Muscle of arm (tissue), 12 donors: ENCODE data around the gene CCDC28B. TPM values are rescaled to one million over a fixed set of nuclear protein-coding genes. Genes with fewer than 3 reads are reported as not detected.

Experiments used
- DNase-seq: peaks from one replicate; pipeline ENCODE4 v3.0.0-alpha.2; 2013
- polyA plus RNA-seq, 12 donors: library from polyadenylated mRNA; unstranded; fragments of 120-200 nt; gene quantifications; one replicate each; pipeline ENCODE4 v1.2.1, GENCODE V29; 2013; ENCODE audit not compliant: insufficient read length in 12 of 12

CCDC28B gene
- polyA plus RNA-seq, 12 donors = 20.2 to 82.0 (median 42.3) TPM; not detected in 1

DNA sequence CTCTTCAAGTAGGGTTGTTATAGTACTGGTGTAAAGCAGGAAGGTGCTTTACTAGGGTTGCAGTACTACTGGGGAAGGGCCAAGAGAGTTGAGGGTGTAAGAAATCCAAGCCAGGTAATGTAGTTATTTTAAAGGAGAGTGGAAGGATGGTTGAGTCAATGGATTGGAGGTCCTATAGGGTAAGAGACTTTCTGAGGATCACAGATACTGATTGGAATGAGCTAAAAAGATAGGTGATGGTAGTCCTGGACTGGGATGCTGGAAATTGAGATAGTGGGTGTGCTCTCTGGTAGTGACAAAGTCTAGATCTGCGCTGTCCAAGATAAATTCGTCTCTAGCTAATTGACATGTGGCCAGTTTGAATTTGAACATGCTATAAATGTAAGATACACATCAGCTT, 13.9 kb upstream of the CCDC28B start:
- DNase-seq = no peak

DNA sequence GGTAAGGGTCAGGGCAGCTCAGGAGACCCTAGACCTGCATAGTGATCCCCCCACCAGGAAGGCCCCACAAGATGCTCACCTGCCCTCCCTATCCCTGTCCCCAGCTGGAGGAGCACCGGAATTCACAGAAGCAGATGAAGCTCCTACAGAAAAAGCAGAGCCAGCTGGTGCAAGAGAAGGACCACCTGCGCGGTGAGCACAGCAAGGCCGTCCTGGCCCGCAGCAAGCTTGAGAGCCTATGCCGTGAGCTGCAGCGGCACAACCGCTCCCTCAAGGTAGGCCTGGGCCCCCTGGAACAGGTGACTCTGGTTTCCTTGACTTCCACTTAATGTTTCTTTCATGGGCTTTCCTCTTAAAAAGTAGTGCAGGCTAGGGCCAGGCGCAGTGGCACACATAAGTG, 12.5 kb upstream of the CCDC28B start:
- no peak for DNase-seq

GRCh38 chr1:32192220-32192948, 8.0 kb upstream of the CCDC28B start:
- no peak for DNase-seq

DNA sequence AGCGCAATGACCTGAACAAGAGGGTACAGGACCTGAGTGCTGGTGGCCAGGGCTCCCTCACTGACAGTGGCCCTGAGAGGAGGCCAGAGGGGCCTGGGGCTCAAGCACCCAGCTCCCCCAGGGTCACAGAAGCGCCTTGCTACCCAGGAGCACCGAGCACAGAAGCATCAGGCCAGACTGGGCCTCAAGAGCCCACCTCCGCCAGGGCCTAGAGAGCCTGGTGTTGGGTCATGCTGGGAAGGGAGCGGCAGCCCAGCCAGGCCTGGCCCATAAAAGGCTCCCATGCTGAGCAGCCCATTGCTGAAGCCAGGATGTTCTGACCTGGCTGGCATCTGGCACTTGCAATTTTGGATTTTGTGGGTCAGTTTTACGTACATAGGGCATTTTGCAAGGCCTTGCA, 5.4 kb upstream of the CCDC28B start:
- DNase-seq = no peak

DNA sequence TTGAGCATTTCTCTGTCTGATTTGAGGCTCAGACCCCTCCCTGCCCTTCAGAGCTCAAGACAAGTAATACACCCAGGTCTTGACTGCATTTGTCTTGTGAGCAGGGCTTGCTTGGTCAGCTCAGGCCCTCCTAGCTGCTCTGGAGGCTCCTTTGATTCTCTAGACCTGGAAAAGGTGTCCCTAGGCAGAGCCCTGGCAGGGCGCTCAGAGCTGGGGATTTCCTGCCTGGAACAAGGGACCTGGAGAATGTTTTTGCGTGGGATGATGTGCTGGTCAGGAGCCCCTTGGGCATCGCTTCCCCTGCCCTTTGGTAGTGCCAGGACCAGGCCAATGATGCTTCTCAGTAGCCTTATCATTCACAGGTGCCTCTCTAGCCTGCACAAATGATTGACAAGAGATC, 4.9 kb upstream of the CCDC28B start:
- no peak for DNase-seq

DNA sequence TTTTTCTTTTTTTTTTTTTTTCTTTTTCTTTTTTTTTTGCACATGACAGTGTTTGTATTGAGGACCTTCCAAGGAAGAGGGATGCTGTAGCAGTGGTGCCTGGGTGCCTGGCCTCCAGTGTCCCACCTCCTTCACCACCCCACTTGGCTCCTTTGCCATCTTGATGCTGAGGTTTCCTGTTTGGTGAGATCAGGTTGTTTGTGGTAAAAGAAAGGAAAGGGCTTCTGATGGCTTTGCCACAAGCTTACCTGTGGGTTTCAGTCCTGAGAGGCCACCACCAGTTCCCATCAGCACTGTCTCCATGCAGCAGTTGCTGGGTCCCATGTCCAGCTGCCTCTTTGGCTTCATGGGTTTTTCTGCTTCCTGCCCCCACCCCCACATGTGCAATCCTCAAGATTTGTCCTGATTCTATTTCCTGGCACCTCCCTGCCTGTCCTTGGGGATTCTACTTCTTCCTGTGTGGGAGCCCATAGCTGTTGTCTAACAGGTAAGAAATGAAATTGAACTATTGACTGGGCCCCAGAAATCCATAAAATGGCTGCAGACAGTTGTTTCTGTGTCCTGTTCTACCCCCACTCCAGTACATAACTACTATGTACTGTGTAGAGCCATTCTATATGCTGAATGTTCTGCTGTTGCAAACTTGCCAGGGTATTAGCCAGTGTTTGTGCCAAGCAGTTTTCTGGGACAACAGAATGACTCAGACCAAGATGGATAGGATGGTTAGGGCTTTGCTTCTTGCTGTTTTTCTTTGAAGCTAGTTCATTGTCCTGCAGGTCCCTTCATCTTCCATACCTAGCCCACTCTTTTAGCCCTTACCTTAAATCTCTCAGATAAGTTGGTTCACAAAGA, 4.2 kb upstream of the CCDC28B start:
- no peak for DNase-seq

DNA sequence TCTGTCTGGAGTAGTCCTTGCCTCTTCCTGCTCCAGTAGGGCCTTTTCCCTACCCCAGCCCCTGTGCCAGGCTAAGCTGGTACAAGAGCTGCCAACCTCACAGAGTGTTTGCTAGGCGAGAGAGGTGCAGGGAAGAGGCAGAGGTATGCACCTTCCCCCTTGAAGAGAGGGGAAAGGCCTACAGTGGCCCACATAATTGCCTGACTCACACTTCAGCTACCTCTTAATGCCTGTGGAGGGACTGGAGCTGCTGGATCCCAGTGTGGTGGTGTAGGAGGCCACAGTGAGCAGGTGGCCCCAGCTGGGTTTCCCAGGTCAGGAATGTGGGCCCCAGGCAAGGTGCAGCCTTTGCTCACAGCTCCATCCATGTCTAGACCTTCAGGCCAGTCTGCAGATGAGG, 3.3 kb upstream of the CCDC28B start:
- no peak for DNase-seq

- DNase-seq = no peak
Observed at GRCh38 chr1:32197837-32198236, 2.6 kb upstream of the CCDC28B start.

GRCh38 chr1:32198237-32199042, 2.0 kb upstream of the CCDC28B start:
- DNase-seq = no peak

DNA sequence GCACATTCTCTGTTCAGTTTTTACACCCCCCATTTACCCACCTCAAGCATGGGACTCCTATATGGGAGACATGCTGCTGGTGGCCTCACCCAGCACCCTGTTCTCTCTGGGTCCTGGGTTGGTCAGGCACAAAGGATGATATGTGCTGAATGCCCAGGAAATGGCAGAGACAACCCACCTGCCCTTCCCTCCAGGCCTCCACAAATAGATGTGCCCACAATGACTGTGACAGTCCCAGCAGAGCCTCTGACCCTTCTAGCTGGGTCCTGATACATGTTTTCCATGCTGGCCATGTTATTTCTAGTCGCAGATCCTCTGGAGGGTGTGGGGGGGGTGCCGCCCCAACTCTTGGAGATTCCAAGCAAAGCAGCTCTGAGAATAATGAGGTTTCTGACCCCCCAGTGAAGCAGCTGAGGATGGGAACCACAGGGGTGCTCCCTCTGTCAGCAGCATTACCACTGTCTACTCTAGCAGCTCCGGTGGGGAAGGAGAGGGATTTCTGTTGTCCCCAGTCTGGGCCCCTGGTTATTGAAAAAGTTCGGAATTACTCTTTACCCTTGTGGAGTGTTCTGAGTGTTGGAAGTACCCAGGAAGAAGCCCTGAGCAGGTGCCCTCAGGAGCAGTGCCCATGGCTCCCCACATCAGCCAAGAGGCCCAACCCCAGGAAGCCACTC, 1.2 kb upstream of the CCDC28B start:
- no peak for DNase-seq

DNA sequence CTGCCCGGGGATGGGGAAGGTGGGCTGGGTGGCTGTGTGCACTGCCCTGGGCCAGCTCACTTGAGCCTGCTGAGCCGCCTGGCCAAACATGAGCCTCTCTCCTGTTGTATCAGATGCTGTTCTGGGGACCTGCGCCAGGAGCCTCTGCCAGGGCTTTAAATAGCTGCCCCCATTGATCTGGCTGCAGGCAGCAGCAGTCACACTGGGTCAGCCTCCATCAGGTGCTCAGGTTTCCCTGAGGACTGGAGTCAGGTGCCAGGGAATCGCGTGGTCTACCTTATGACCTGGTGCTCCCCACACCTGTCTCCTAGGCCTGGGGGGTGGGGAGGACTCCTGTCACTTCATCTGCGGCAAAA, 700 bp upstream of the CCDC28B start:
- DNase-seq = no peak

- DNase-seq = peak; percentile 67
Observed at GRCh38 chr1:32201011-32201855, 838 bp downstream of the CCDC28B start.

DNA sequence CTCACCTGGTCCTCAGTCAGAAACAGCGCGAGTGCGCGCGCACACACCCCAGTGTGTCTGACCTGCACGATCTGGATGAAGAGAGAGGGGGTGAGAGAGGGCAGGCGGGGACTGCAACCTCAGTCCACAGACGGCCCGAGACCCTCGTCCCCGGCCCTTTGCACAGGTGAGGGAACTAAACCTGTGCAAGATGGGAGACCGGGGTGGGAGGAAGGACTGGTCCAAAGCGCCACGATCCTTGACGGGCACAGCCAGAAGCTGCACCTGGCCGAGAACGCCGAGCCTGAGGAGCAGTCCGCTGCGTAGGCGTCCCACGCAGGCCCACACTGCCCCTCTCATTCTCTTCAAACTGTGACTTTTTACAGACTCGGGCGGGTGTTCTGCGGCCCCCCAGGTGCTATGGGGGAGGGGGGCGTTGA, 4.6 kb downstream of the CCDC28B start:
- no peak for DNase-seq

DNA sequence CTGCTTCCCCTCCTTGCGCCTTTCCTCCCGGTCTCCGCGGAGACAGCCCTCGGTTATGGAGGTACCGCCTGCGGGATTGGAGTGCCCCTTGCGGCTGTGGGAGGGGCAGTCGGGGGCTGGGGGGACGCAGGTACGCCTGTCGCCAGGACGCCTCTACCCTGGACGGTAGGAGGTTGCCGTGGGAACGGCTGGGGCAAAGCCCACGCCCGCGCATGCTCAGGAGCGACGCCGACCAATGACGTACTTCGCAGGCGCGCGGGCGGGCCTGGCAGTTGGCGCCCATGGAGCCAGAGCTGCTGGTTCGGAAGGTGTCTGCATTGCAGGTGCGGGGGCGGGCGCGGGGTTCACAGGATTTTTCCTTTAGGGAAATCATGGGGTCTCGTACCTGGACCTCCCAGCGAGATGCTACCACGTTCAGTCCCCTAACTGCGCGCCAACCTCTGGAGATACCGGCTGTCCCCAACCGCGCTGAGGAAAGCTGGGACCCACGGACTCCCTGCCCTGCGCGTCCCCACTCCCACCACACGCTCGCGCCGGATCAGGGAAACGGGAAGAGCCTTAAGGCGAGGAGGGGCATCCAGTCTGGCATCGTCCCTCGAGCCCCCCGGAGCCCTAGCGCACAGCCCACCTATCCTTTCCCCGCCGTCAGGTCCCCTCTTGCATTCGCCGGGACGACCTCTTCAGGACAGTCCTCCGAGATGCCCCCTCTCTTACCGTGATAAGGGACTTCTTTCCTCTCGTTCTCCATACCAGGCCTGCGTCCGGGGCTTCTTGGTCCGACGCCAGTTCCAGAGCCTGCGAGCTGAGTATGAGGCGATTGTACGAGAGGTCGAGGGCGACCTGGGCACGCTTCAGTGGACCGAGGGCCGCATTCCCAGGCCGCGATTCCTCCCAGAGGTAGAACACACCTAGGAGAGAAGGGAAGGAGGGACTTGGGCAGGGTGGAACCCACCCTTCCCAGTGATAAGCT, 5.3 kb downstream of the CCDC28B start, which contains the start of gene IQCC:
Gene IQCC, plus strand, starts transcription at position 271 of the 970 bp plus-strand sequence. Its CDS starts 11 bp downstream, at position 282.
- DNase-seq = peak; percentile 88

DNA sequence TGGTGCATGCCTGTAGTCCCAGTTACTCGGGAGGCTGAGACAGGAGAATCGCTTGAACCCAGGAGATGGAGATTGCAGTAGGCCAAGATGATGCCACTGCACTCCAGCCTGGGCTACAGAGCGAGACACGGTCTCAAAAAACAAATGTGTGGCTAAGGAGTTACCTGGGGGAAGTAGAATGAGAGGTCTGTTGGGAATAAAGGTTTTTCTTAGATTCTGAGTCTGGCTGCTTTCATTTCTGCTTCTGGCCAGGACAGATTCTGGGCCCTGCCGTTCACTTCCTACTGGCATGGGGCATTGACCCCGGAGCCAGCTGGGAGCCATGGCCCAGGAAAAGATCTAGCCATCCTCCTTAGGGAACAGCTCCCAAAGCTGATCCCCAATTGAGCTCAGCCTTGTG, 8.1 kb downstream of the CCDC28B start:
- DNase-seq = no peak

GRCh38 chr1:32208891-32209328, 8.5 kb downstream of the CCDC28B start, which contains the start of gene DCDC2B:
TSS of gene DCDC2B (plus strand) at chr1:32209089. CDS start at chr1:32209094, 5 bp downstream.
- no peak for DNase-seq

DNA sequence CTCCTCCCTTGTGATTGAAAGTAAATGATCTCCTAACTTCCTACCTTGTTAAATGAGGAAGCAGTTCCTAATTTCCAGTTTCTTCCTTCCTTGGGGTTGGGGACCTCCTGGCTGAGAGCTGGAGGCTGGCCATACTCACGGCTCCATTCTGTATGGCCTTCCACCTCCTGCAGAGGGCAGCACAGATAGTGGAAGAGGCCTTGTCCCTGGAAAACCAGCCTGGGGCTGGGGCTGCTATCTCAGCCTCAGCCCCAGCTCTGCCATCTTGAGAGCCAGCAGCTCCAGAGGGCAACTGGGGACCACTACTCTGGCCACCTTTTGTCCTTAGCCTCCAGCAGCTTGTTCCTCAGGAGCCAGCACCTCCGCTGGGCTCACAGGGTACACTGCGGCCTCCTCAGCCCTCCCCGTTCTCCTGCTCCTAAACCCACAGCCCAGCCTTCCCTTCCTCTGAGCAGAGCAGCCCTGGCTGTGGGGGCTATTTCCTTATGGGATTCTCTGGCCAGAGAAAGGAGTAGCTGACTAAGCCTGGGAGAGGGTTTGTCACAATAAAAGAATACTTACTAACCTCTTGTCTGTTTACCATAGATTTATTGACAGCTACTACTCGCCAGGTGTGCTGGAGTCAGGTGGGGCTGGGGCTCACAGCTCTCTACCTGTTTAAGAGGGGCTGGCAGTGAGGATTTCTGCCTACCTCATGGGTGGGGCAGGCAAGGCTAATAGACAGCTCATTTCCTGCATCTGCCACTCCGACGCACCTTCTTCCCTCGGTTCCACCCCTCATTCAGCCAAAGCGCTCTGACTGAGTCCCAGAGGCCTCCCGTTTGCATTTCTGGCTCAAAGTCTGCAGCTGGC, 15.5 kb downstream of the CCDC28B start:
- peak; percentile 46 for DNase-seq

GRCh38 chr1:32216566-32216965, 16.2 kb downstream of the CCDC28B start:
- no peak for DNase-seq
